Measurements from ENCODE around the gene MAP1B.
A peak's percentile ranks its signal among the peaks of the same experiment; 100 is the strongest.

MAP1B gene

GRCh38 chr5:72141440-72142355, 34.4 kb downstream of the MAP1B start:
- peaks cover 3 to 26% of the 10 kb centered on the region in 2 experiments for H3K36me3 ChIP-seq (ENCODE audit: control insufficient read depth in 1 of 2, insufficient read depth in 2 of 2, low read depth in 1 of 2, low read length in 2 of 2)
- H3K9ac ChIP-seq (ENCODE audit: low read length) = peak overlapping the region; percentile 85
- peak overlapping the region; percentile 45 for H2BK120ac ChIP-seq (ENCODE audit: low read depth, low read length)
- no peak overlapping the region for H2AFZ ChIP-seq (ENCODE audit: low read depth, low read length)
- H3K18ac ChIP-seq (ENCODE audit: low read depth in 1 of 2, low read length in 2 of 2) = peak overlapping the region; percentile 47 to 75
- peaks cover 16% of the 10 kb centered on the region for H3K4me1 ChIP-seq (ENCODE audit: control insufficient read depth, insufficient read depth, low read depth, low read length)
- no peaks in the 10 kb centered on the region for H3K9me3 ChIP-seq (ENCODE audit: control insufficient read depth, low read length)
- H2BK5ac ChIP-seq (ENCODE audit: low read depth, low read length, poor library complexity, severe bottlenecking) = peak overlapping the region; percentile 69
- no peak overlapping the region for H3K23ac ChIP-seq (ENCODE audit: low read length in 2 of 2)
- peaks cover 19% of the 10 kb centered on the region for H3K79me1 ChIP-seq (replicated peaks; ENCODE audit: low read length, poor library complexity, severe bottlenecking)
- peak overlapping the region; percentile 88 for H3K27ac ChIP-seq (ENCODE audit: low read length, poor library complexity, severe bottlenecking)
- no peak overlapping the region for H4K91ac ChIP-seq (ENCODE audit: low read length)
- H3K4me3 ChIP-seq (ENCODE audit: insufficient read depth in 1 of 2, low read depth in 1 of 2, low read length in 2 of 2) = peak overlapping the region in 1 of 2 experiments; percentile 13
- no peaks in the 10 kb centered on the region for H3K27me3 ChIP-seq (ENCODE audit: control insufficient read depth in 1 of 2, insufficient read depth in 1 of 2, low read length in 2 of 2)
- peak overlapping the region; percentile 79 for H2AK5ac ChIP-seq (ENCODE audit: low read length, severe bottlenecking)
- no peak overlapping the region for H3K4me2 ChIP-seq (ENCODE audit: low read length, poor library complexity, severe bottlenecking)
- WGBS = 68% methylated on average over 6 of the region's 8 CpGs
- DNase-seq = peak; percentile 92
- H3K14ac ChIP-seq (ENCODE audit: low read length in 2 of 2) = no peak overlapping the region
- peak overlapping the region; percentile 74 to 96 for H2BK12ac ChIP-seq (ENCODE audit: low read length in 2 of 2)
- H4K8ac ChIP-seq (ENCODE audit: low read length) = peak overlapping the region; percentile 46
- no peak overlapping the region for H3K4ac ChIP-seq (ENCODE audit: low read depth in 1 of 2, low read length in 2 of 2)
- peak overlapping the region; percentile 15 for H2BK15ac ChIP-seq (ENCODE audit: low read depth, poor library complexity, severe bottlenecking)

GRCh38 chr5:72144762-72145161, 37.5 kb downstream of the MAP1B start:
- Histone ChIP-seq H3K4me1 (ENCODE audit: control insufficient read depth, insufficient read depth, low read depth, low read length) (peaks cover 15% of the 10 kb centered on the region), H3K27me3 (ENCODE audit: control insufficient read depth in 1 of 2, insufficient read depth in 1 of 2, low read length in 2 of 2) (no peaks in the 10 kb centered on the region), H2BK5ac (ENCODE audit: low read depth, low read length, poor library complexity, severe bottlenecking) (no peak overlapping the region), H3K4me2 (ENCODE audit: low read length, poor library complexity, severe bottlenecking) (no peak overlapping the region), H3K4me3 (ENCODE audit: insufficient read depth in 1 of 2, low read depth in 1 of 2, low read length in 2 of 2) (no peak overlapping the region), H2BK120ac (ENCODE audit: low read depth, low read length) (no peak overlapping the region), H2AFZ (ENCODE audit: low read depth, low read length) (no peak overlapping the region), H2BK15ac (ENCODE audit: low read depth, poor library complexity, severe bottlenecking) (no peak overlapping the region), H3K4ac (ENCODE audit: low read depth in 1 of 2, low read length in 2 of 2) (no peak overlapping the region), H4K91ac (ENCODE audit: low read length) (no peak overlapping the region), H3K36me3 (ENCODE audit: control insufficient read depth in 1 of 2, insufficient read depth in 2 of 2, low read depth in 1 of 2, low read length in 2 of 2) (peaks cover 10 to 52% of the 10 kb centered on the region in 2 experiments), H2BK12ac (ENCODE audit: low read length in 2 of 2) (no peak overlapping the region), H3K79me1 (replicated peaks; ENCODE audit: low read length, poor library complexity, severe bottlenecking) (peaks cover 32% of the 10 kb centered on the region), H3K9me3 (ENCODE audit: control insufficient read depth, low read length) (no peaks in the 10 kb centered on the region), H3K27ac (ENCODE audit: low read length, poor library complexity, severe bottlenecking) (no peak overlapping the region), H4K8ac (ENCODE audit: low read length) (no peak overlapping the region), H3K18ac (ENCODE audit: low read depth in 1 of 2, low read length in 2 of 2) (peak overlapping the region in 1 of 2 experiments; percentile 10), H3K14ac (ENCODE audit: low read length in 2 of 2) (no peak overlapping the region), H2AK5ac (ENCODE audit: low read length, severe bottlenecking) (no peak overlapping the region), H3K23ac (ENCODE audit: low read length in 2 of 2) (no peak overlapping the region), H3K9ac (ENCODE audit: low read length) (peak overlapping the region; percentile 65)
- DNase-seq = no peak
- 100% methylated on average over 1 of the region's 2 CpGs for WGBS

DNA sequence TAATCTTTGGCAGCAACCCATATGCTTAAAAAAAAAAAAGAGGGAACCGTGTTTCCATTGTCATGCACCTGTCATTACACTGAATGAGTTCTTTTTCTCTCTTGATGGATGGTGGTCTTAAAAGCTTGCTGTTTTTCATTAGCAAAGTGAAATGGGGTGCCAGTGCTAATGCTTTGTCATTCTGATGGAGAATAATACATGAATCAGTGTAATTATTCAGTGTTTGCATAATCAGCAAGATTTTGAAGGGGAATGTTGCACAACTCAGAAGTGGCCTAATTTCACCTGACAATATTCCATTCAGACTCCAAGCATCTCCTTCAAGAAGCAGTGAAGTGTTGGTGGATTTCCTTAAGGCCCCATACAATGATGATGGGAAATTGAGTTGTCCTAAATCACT, 38.1 kb downstream of the MAP1B start:
- H3K9me3 ChIP-seq (ENCODE audit: control insufficient read depth, low read length) = no peaks in the 10 kb centered on the region
- H3K79me1 ChIP-seq (replicated peaks; ENCODE audit: low read length, poor library complexity, severe bottlenecking) = peaks cover 35% of the 10 kb centered on the region
- no peak overlapping the region for H3K4ac ChIP-seq (ENCODE audit: low read depth in 1 of 2, low read length in 2 of 2)
- H2AFZ ChIP-seq (ENCODE audit: low read depth, low read length) = no peak overlapping the region
- no peak overlapping the region for H2BK15ac ChIP-seq (ENCODE audit: low read depth, poor library complexity, severe bottlenecking)
- H3K14ac ChIP-seq (ENCODE audit: low read length in 2 of 2) = no peak overlapping the region
- no peak overlapping the region for H2BK5ac ChIP-seq (ENCODE audit: low read depth, low read length, poor library complexity, severe bottlenecking)
- DNase-seq = no peak
- H2BK120ac ChIP-seq (ENCODE audit: low read depth, low read length) = no peak overlapping the region
- H2AK5ac ChIP-seq (ENCODE audit: low read length, severe bottlenecking) = no peak overlapping the region
- no peak overlapping the region for H2BK12ac ChIP-seq (ENCODE audit: low read length in 2 of 2)
- H3K4me1 ChIP-seq (ENCODE audit: control insufficient read depth, insufficient read depth, low read depth, low read length) = peaks cover 15% of the 10 kb centered on the region
- 100% methylated on average over 1 of the region's 1 CpG for WGBS
- peak overlapping the region; percentile 65 for H3K9ac ChIP-seq (ENCODE audit: low read length)
- no peak overlapping the region for H4K91ac ChIP-seq (ENCODE audit: low read length)
- no peak overlapping the region for H3K27ac ChIP-seq (ENCODE audit: low read length, poor library complexity, severe bottlenecking)
- no peak overlapping the region for H3K23ac ChIP-seq (ENCODE audit: low read length in 2 of 2)
- H3K18ac ChIP-seq (ENCODE audit: low read depth in 1 of 2, low read length in 2 of 2) = no peak overlapping the region
- H3K4me3 ChIP-seq (ENCODE audit: insufficient read depth in 1 of 2, low read depth in 1 of 2, low read length in 2 of 2) = peak overlapping the region in 1 of 2 experiments; percentile 11
- no peak overlapping the region for H4K8ac ChIP-seq (ENCODE audit: low read length)
- no peak overlapping the region for H3K4me2 ChIP-seq (ENCODE audit: low read length, poor library complexity, severe bottlenecking)
- H3K27me3 ChIP-seq (ENCODE audit: control insufficient read depth in 1 of 2, insufficient read depth in 1 of 2, low read length in 2 of 2) = no peaks in the 10 kb centered on the region
- H3K36me3 ChIP-seq (ENCODE audit: control insufficient read depth in 1 of 2, insufficient read depth in 2 of 2, low read depth in 1 of 2, low read length in 2 of 2) = peaks cover 10 to 49% of the 10 kb centered on the region in 2 experiments

DNA sequence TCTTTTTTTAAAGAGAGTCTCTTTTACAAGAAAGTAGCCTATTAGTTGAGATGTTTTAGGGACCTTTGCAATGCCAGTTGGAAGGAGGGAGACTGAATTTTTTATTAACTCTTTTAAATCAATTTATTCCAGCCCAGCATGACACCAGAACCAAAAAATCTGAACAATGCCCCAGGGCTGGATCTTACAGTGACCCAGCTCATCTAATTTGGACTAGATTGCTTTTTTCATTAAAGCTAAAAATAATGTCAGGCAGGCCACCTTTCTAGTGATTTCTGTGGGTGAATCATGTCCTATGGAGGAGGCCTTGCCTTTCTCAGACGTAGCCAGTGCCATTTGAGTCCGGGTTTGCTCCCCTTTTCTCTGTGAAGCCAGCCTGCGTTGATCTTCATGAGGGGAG, 38.8 kb downstream of the MAP1B start:
- WGBS = 98% methylated on average over 3 of the region's 3 CpGs
- no peak overlapping the region for H4K91ac ChIP-seq (ENCODE audit: low read length)
- H2BK15ac ChIP-seq (ENCODE audit: low read depth, poor library complexity, severe bottlenecking) = no peak overlapping the region
- H2BK120ac ChIP-seq (ENCODE audit: low read depth, low read length) = no peak overlapping the region
- H2BK5ac ChIP-seq (ENCODE audit: low read depth, low read length, poor library complexity, severe bottlenecking) = no peak overlapping the region
- peak overlapping the region in 1 of 2 experiments; percentile 11 for H3K4ac ChIP-seq (ENCODE audit: low read depth in 1 of 2, low read length in 2 of 2)
- H2BK12ac ChIP-seq (ENCODE audit: low read length in 2 of 2) = peak overlapping the region in 1 of 2 experiments; percentile 6
- peaks cover 8 to 42% of the 10 kb centered on the region in 2 experiments for H3K36me3 ChIP-seq (ENCODE audit: control insufficient read depth in 1 of 2, insufficient read depth in 2 of 2, low read depth in 1 of 2, low read length in 2 of 2)
- no peak for DNase-seq
- H3K4me2 ChIP-seq (ENCODE audit: low read length, poor library complexity, severe bottlenecking) = no peak overlapping the region
- H3K14ac ChIP-seq (ENCODE audit: low read length in 2 of 2) = no peak overlapping the region
- no peak overlapping the region for H4K8ac ChIP-seq (ENCODE audit: low read length)
- H3K23ac ChIP-seq (ENCODE audit: low read length in 2 of 2) = peak overlapping the region in 1 of 2 experiments; percentile 23
- no peak overlapping the region for H3K27ac ChIP-seq (ENCODE audit: low read length, poor library complexity, severe bottlenecking)
- H3K18ac ChIP-seq (ENCODE audit: low read depth in 1 of 2, low read length in 2 of 2) = no peak overlapping the region
- no peaks in the 10 kb centered on the region for H3K9me3 ChIP-seq (ENCODE audit: control insufficient read depth, low read length)
- no peak overlapping the region for H2AK5ac ChIP-seq (ENCODE audit: low read length, severe bottlenecking)
- no peak overlapping the region for H3K4me3 ChIP-seq (ENCODE audit: insufficient read depth in 1 of 2, low read depth in 1 of 2, low read length in 2 of 2)
- H2AFZ ChIP-seq (ENCODE audit: low read depth, low read length) = no peak overlapping the region
- peaks cover 13% of the 10 kb centered on the region for H3K4me1 ChIP-seq (ENCODE audit: control insufficient read depth, insufficient read depth, low read depth, low read length)
- peaks cover 35% of the 10 kb centered on the region for H3K79me1 ChIP-seq (replicated peaks; ENCODE audit: low read length, poor library complexity, severe bottlenecking)
- no peak overlapping the region for H3K9ac ChIP-seq (ENCODE audit: low read length)
- H3K27me3 ChIP-seq (ENCODE audit: control insufficient read depth in 1 of 2, insufficient read depth in 1 of 2, low read length in 2 of 2) = no peaks in the 10 kb centered on the region

All from mesenchymal stem cell (in vitro differentiated cells and primary cell).